Activated CD8-positive, alpha-beta T cell treated with anti-CD3 and anti-CD28 coated beads, Interleukin-2, amount 10 ng/mL, durations not matched to agents 7 days and 5 days (primary cell): ENCODE measurements around the gene ATP10A. TPM values are rescaled to one million over a fixed set of nuclear protein-coding genes. Genes with fewer than 3 reads are reported as not detected.
A peak's percentile ranks its signal among the peaks of the same experiment; 100 is the strongest.

Experiments
- ATAC-seq: fragments of 150-1000 bp; cut with Tn5 transposase; one replicate; pipeline ENCODE4 v1.10.0; 2021; ENCODE audit warnings: moderate library complexity
- CTCF ChIA-PET: fragments of 350-600 bp; sonication (Branson Sonifier 250); formaldehyde crosslinking; loops from one replicate; lab custom pipeline; 2021; ENCODE audit warnings: antibody characterized with exemption; lab: Charles Lee
- POLR2A ChIA-PET: fragments of 350-600 bp; sonication (Branson Sonifier 250); formaldehyde crosslinking; loops from one replicate; lab custom pipeline; 2021; ENCODE audit warnings: antibody characterized with exemption; lab: Charles Lee
- DNase-seq: peaks from one replicate; pipeline ENCODE4 v3.0.0-alpha.2; 2020
- H3K27ac Mint-ChIP-seq: one replicate; pipeline ENCODE4 v1.8.0; 2021; ENCODE audit warnings: mild to moderate bottlenecking, mixed read lengths
- H3K27me3 Mint-ChIP-seq: one replicate; pipeline ENCODE4 v1.8.0; 2021; ENCODE audit warnings: low read depth, mixed read lengths
- H3K36me3 Mint-ChIP-seq: one replicate; pipeline ENCODE4 v1.8.0; 2021; ENCODE audit warnings: low read depth, mixed read lengths
- H3K4me1 Mint-ChIP-seq: one replicate; pipeline ENCODE4 v1.8.0; 2021; ENCODE audit warnings: low read depth, mixed read lengths
- H3K4me3 Mint-ChIP-seq: one replicate; pipeline ENCODE4 v1.8.0; 2021; ENCODE audit warnings: mild to moderate bottlenecking, mixed read lengths
- H3K9me3 Mint-ChIP-seq: one replicate; pipeline ENCODE4 v1.8.0; 2022; ENCODE audit warnings: mixed read lengths; ENCODE audit not compliant: insufficient read depth
- total RNA-seq, 2 experiments: library from RNA; stranded (reverse); gene quantifications; one replicate each; pipeline ENCODE4 v1.2.3, GENCODE V29; 2021

ATP10A gene
- total RNA-seq, 2 experiments from 2014 or later: 53.8 to 58.9 TPM

GRCh38 chr15:25797936-25798901 lies 64.9 kb downstream of the ATP10A start:
- H3K27ac Mint-ChIP-seq: peak overlapping the region; percentile 54
- POLR2A ChIA-PET: interaction anchor here (0.8 kb wide), 1 partner anchor 74 kb away, joined by 3 read pairs; no protein-coding TSS in a partner anchor
- no peaks in the 10 kb centered on the region for H3K27me3 Mint-ChIP-seq
- ATAC-seq: no peak
- H3K4me1 Mint-ChIP-seq: peaks cover 63% of the 10 kb centered on the region
- CTCF ChIA-PET: interaction anchor here (1.3 kb wide), 1 partner anchor 14 kb away, joined by 3 read pairs; no protein-coding TSS in a partner anchor
- peaks cover 22% of the 10 kb centered on the region for H3K36me3 Mint-ChIP-seq
- no peak overlapping the region for H3K4me3 Mint-ChIP-seq
- DNase-seq: no peak
- no peaks in the 10 kb centered on the region for H3K9me3 Mint-ChIP-seq

GRCh38 chr15:25797511-25797935 lies 65.6 kb downstream of the ATP10A start:
- Mint-ChIP-seq H3K9me3 (no peaks in the 10 kb centered on the region), H3K36me3 (peaks cover 23% of the 10 kb centered on the region), H3K27ac (peak overlapping the region; percentile 54), H3K27me3 (no peaks in the 10 kb centered on the region), H3K4me3 (no peak overlapping the region), H3K4me1 (peaks cover 65% of the 10 kb centered on the region)
- ChIA-PET POLR2A (interaction anchor here (0.8 kb wide), 1 partner anchor 74 kb away, joined by 3 read pairs; no protein-coding TSS in a partner anchor), CTCF (no interaction called here)
- no peak for DNase-seq
- ATAC-seq: no peak

GRCh38 chr15:25797035-25797434 lies 66.1 kb downstream of the ATP10A start:
- no peak overlapping the region for H3K27ac Mint-ChIP-seq
- no peak for ATAC-seq
- no peaks in the 10 kb centered on the region for H3K27me3 Mint-ChIP-seq
- H3K4me3 Mint-ChIP-seq: no peak overlapping the region
- no peak for DNase-seq
- H3K36me3 Mint-ChIP-seq: peaks cover 23% of the 10 kb centered on the region
- CTCF ChIA-PET: interaction anchor here (0.6 to 1.4 kb wide), 2 partner anchors 14 to 1327 kb away, joined by 3 to 4 read pairs; no protein-coding TSS in a partner anchor
- H3K4me1 Mint-ChIP-seq: peaks cover 69% of the 10 kb centered on the region
- H3K9me3 Mint-ChIP-seq: no peaks in the 10 kb centered on the region
- POLR2A ChIA-PET: interaction anchor here (0.8 kb wide), 1 partner anchor 75 kb away, joined by 3 read pairs; no protein-coding TSS in a partner anchor

- CTCF ChIA-PET: interaction anchor here (0.6 to 1.4 kb wide), 2 partner anchors 13 to 1326 kb away, joined by 3 to 4 read pairs; no protein-coding TSS in a partner anchor
- Mint-ChIP-seq H3K4me1 (peaks cover 72% of the 10 kb centered on the region), H3K27me3 (no peaks in the 10 kb centered on the region), H3K9me3 (no peaks in the 10 kb centered on the region), H3K36me3 (peaks cover 26% of the 10 kb centered on the region), H3K4me3 (no peak overlapping the region), H3K27ac (no peak overlapping the region)
- DNase-seq (no peak), ATAC-seq (no peak)
- POLR2A ChIA-PET: no interaction called here
Measured at GRCh38 chr15:25796395-25796794, 66.7 kb downstream of the ATP10A start.

GRCh38 chr15:25795712-25796111 lies 67.4 kb downstream of the ATP10A start:
- DNase-seq (no peak), ATAC-seq (no peak)
- no peaks in the 10 kb centered on the region for H3K9me3 Mint-ChIP-seq
- POLR2A ChIA-PET: no interaction called here
- no peak overlapping the region for H3K4me3 Mint-ChIP-seq
- peaks cover 26% of the 10 kb centered on the region for H3K36me3 Mint-ChIP-seq
- no peak overlapping the region for H3K27ac Mint-ChIP-seq
- CTCF ChIA-PET: interaction anchor here (1.4 kb wide), 1 partner anchor 12 kb away, joined by 4 read pairs; no protein-coding TSS in a partner anchor
- peaks cover 73% of the 10 kb centered on the region for H3K4me1 Mint-ChIP-seq
- H3K27me3 Mint-ChIP-seq: no peaks in the 10 kb centered on the region

- Mint-ChIP-seq H3K27ac (no peak overlapping the region), H3K36me3 (peaks cover 26% of the 10 kb centered on the region)
Measured at GRCh38 chr15:25795061-25795460, 68.1 kb downstream of the ATP10A start.

GRCh38 chr15:25793354-25794050 lies 69.6 kb downstream of the ATP10A start:
- CTCF ChIA-PET: interaction anchor here (1.2 kb wide), 1 partner anchor 10 kb away, joined by 4 read pairs; no protein-coding TSS in a partner anchor
- H3K4me1 Mint-ChIP-seq: peaks cover 72% of the 10 kb centered on the region
- no peak for ATAC-seq

More at GRCh38 chr15:25795061-25795460, 68.1 kb downstream of the ATP10A start:
- Mint-ChIP-seq H3K4me1 (peaks cover 74% of the 10 kb centered on the region), H3K27me3 (no peaks in the 10 kb centered on the region), H3K4me3 (no peak overlapping the region), H3K9me3 (no peaks in the 10 kb centered on the region)
- no peak for ATAC-seq
- POLR2A ChIA-PET: no interaction called here
- CTCF ChIA-PET: no interaction called here
- DNase-seq: no peak

GRCh38 chr15:25792128-25792527 lies 71.0 kb downstream of the ATP10A start:
- DNase-seq (no peak), ATAC-seq (no peak)
- no peak overlapping the region for H3K4me3 Mint-ChIP-seq
- peaks cover 21% of the 10 kb centered on the region for H3K36me3 Mint-ChIP-seq
- H3K4me1 Mint-ChIP-seq: peaks cover 77% of the 10 kb centered on the region
- no peaks in the 10 kb centered on the region for H3K9me3 Mint-ChIP-seq
- H3K27ac Mint-ChIP-seq: no peak overlapping the region
- CTCF ChIA-PET: no interaction called here
- no peaks in the 10 kb centered on the region for H3K27me3 Mint-ChIP-seq
- POLR2A ChIA-PET: no interaction called here

More at GRCh38 chr15:25793354-25794050, 69.6 kb downstream of the ATP10A start:
- peaks cover 20% of the 10 kb centered on the region for H3K36me3 Mint-ChIP-seq
- no peak overlapping the region for H3K4me3 Mint-ChIP-seq
- POLR2A ChIA-PET: no interaction called here
- no peaks in the 10 kb centered on the region for H3K9me3 Mint-ChIP-seq
- H3K27me3 Mint-ChIP-seq: no peaks in the 10 kb centered on the region
- DNase-seq: no peak
- H3K27ac Mint-ChIP-seq: peak overlapping the region; percentile 37

GRCh38 chr15:25790000-25790660 lies 73.0 kb downstream of the ATP10A start:
- peaks cover 17% of the 10 kb centered on the region for H3K36me3 Mint-ChIP-seq
- ATAC-seq (peak; percentile 72), DNase-seq (peak; percentile 40)
- H3K9me3 Mint-ChIP-seq: no peaks in the 10 kb centered on the region
- ChIA-PET POLR2A (no interaction called here), CTCF (interaction anchor here (1.3 kb wide), 1 partner anchor 21 kb away, joined by 3 read pairs; no protein-coding TSS in a partner anchor)
- H3K4me1 Mint-ChIP-seq: peaks cover 63% of the 10 kb centered on the region
- no peaks in the 10 kb centered on the region for H3K27me3 Mint-ChIP-seq
- H3K4me3 Mint-ChIP-seq: no peak overlapping the region
- no peak overlapping the region for H3K27ac Mint-ChIP-seq

- ATAC-seq (no peak), DNase-seq (no peak)
- Mint-ChIP-seq H3K4me3 (no peak overlapping the region), H3K27me3 (no peaks in the 10 kb centered on the region), H3K9me3 (no peaks in the 10 kb centered on the region), H3K4me1 (peaks cover 59% of the 10 kb centered on the region), H3K36me3 (peaks cover 15% of the 10 kb centered on the region), H3K27ac (no peak overlapping the region)
- ChIA-PET POLR2A (no interaction called here), CTCF (interaction anchor here (0.6 to 1.3 kb wide), 2 partner anchors 22 to 1467 kb away, joined by 3 to 4 read pairs; no protein-coding TSS in a partner anchor)
Measured at GRCh38 chr15:25789616-25789999, 73.5 kb downstream of the ATP10A start.

- POLR2A ChIA-PET: no interaction called here
- H3K4me1 Mint-ChIP-seq: peaks cover 57% of the 10 kb centered on the region
- CTCF ChIA-PET: interaction anchor here (0.6 to 1.3 kb wide), 3 partner anchors 22 to 1467 kb away, joined by 3 to 4 read pairs (median 3); no protein-coding TSS in a partner anchor
Measured at GRCh38 chr15:25789211-25789610, 73.9 kb downstream of the ATP10A start.

More at GRCh38 chr15:25789211-25789610, 73.9 kb downstream of the ATP10A start:
- ATAC-seq (no peak), DNase-seq (no peak)
- H3K9me3 Mint-ChIP-seq: no peaks in the 10 kb centered on the region
- H3K27ac Mint-ChIP-seq: no peak overlapping the region
- no peaks in the 10 kb centered on the region for H3K27me3 Mint-ChIP-seq
- no peak overlapping the region for H3K4me3 Mint-ChIP-seq
- peaks cover 15% of the 10 kb centered on the region for H3K36me3 Mint-ChIP-seq
